Measurements from ENCODE around the gene LCN15.
"Not testable (repeated sequence)": the region's sequence is repeated elsewhere in the genome, so short reads cannot be mapped to it uniquely, and the experiment has no call there.

The LCN15 gene

DNA sequence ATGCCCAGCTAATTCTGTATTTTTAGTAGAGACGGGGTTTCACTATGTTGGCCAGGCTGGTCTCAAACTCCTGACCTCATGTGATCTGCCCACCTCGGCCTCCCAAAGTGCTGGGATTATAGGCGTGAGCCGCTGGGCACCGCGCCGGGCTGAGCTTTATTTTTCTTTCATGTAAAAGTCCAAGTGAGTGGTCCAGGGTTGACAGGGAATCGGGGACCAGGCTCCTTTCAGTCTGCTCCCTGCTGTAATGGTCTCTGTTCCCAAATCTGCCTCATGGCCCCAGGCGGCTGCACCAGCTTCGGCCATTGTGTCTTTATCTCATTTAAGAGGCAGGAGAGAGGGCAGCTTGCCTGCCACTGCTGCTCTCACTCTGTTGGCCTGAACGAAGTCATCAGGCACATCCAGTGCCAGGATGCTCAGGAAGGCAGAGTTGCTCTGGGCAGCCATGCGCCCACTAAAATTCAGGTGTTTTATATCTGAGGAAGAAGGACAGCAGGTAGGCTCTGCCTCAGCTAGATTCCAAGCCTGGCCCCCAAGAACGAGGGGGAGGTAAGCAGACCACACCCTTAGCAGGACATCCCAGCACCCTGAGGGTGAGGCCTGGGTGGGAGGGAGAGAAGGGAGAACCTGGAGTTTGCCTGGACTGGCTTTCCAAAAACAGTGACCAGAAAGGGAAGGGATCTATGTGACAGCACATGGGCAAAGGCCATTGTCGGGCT is 30.1 kb upstream of the LCN15 start:
- DNase-seq (ENCODE audit: low spot score) (no peak), FAIRE-seq (no peak)

- DNase-seq (ENCODE audit: low spot score) (no peak), FAIRE-seq (no peak)
Measured at GRCh38 chr9:136793086-136793946, 29.0 kb upstream of the LCN15 start.

DNA sequence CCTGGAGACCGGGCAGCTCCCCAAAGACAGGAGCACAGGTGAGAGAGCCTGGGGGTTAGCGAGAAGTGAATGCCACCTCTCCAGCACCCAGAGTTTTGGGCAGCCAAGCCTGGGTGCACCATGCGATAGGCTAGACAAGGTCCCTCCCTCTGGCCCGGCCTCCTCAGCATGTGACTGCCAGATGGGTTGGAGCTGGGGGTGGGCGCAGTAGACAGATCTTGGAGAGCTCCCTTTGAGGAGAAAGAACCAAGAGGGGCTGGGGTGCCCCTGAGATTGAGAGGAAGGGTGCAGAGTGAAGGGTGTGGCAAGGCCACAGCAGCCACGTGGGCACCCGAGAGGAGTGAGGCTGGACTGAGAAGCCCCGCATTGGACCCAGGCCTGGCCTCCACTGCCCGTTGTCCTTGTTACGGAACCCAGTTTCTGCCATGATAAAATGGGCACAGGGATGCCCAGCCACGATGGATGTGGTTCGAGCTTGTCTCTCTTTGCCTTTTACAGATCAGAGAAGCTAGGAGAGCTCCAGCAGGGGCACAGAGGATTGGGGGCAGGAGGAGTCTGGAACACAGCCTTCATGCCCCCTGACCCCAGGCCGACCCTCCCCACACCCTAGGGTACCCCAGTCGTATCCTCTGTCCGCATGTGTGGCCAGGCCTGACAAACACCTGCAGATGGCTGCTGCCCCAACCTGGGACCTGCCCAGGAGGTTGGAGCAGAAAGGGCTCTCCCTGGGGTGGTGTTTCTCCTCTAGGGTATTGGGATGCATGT is 28.2 kb upstream of the LCN15 start:
- no peak for DNase-seq (ENCODE audit: low spot score)
- no peak for FAIRE-seq

DNA sequence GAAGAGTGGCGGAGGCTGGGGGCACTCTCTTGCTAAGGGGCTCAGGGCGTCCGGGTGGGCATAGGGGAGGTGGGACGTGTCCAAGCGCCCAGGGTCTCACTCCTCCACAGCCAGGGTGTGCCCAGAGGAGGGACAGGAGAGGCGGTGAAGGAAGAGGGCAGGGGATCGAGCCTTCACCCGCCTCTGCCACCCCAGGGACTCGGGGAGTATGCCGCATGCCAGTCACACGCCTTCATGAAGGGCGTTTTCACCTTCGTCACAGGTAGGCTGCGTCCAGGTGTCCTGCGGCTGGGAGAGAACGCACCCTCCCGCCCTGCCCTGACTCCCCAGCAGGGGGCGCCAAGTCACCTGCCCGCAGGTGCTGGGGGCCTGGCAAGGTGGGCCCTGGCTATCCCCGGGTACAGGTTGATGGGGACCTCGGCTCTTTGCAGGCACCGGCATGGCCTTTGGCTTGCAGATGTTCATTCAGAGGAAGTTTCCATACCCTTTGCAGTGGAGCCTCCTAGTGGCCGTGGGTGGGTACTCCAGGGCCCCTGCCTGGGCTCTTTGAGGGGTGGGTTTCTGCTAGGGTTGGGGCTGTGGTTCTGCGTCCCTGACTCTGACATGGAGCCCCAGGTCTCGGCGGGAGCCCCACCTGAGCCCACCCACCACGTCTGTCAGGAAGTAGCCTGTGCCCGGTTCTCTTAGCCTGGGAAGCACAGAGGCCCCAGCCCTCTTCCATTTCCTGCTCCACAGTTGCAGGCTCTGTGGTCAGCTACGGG is 27.4 kb upstream of the LCN15 start:
- DNase-seq (ENCODE audit: low spot score) (peak; percentile 61), FAIRE-seq (no peak)

DNA sequence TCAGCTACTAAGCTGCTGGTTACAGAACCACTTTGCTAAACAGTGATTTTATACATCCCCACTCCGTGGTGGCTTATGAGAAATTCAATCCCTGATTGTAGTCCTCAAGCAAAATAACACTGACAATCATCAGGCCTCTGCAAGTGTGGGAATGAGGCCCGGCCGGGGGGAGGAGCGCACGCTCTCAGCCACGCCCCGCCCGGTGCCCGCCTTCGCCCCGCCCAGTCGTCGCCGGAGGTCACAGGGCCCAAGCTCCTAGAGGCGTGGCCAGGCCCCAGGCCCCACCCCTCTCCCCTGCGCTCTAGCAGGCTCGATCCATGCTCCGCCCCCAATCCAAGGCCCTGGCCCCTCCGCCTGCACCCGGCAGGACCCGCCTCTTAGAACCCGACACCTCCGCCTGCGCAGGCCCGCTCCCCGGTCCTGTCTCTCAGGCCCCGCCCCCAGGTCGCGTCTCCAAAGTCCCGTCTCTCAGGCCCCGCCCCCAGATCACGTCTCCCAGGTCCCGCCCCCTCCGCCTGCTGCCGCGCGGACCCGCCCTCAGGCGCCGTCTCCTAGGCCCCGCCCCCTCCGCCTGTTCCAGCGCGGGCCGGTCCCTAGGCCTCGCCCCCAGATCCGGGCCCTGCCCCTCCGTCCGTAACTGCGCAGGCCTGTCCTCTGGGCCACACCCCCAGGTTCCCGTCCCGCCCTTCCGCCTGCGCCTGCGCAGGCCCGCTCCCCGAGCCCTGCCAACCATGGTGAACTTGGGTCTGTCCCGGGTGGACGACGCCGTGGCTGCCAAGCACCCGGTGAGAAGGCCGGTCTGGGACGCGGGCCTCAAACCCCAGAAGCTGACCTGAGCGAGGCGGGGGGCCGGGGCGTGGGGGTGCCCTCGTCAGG is 26.6 kb upstream of the LCN15 start, which contains the start of gene TMEM141:
Gene TMEM141 (plus strand): TSS at position 705 of the 876 bp plus-strand sequence. CDS start 27 bp downstream, at position 732.
- DNase-seq (ENCODE audit: low spot score) (peak; percentile 98), FAIRE-seq (no peak)

DNA sequence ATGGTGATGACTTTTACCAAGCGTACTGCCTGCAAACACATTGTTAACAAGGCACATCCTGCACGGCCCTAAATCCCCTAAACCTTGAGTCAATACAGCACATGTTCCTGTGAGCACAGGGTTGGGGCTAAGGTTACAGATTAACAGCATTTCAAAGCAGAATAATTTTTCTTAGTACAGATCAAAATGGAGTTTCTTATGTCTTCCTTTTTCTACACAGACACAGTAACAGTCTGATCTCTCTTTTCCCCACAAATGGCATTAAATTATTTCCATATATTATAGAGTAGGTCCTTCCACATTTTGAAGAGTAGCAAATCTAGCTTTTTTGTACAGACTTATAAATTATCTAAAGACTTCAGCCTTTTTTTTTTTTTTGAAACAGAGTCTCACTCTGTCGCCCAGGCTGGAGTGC is 25.2 kb upstream of the LCN15 start:
- no peak for DNase-seq (ENCODE audit: low spot score)
- FAIRE-seq, result no peak

GRCh38 chr9:136788644-136789522 is 24.6 kb upstream of the LCN15 start:
- not testable (repeated sequence) for FAIRE-seq

DNA sequence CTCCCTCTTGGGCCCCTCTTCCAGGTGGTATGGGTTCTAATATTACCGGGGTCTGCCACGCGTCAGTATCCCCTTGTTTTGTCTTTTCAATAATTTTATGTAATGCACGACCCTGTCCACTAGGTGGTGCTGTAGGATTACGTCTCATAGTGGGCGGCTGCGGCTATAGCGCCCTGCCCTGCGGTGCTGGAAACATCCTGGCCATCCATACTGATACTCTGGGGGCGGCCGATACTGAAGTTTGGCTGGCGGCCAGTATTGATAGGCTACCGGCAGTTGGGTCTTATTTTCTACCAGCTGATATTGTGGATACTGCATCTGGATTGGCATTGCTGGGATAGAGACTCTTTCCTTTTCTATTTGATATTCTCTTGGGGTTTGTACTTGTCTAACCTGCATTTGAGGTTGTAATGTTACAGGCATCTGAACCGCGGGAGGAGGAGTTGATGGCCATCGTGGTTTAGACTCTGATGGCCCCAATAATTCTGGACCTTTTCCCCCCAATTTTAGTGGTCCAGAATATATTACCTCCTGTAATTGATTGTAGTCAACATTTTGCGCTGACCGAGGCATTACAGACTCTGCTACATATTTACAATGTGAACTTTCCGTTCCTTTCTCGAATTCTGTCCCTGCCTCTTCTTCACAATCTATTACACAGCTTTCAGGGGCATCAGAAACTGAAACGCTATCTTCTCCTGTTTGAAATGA is 23.5 kb upstream of the LCN15 start:
- DNase-seq (ENCODE audit: low spot score), result peak; percentile 65

More at GRCh38 chr9:136788644-136789522, 24.6 kb upstream of the LCN15 start:
- not testable (repeated sequence) for DNase-seq (ENCODE audit: low spot score)

GRCh38 chr9:136786983-136787382 is 22.7 kb upstream of the LCN15 start:
- FAIRE-seq; DNase-seq (ENCODE audit: low spot score): not testable (repeated sequence)

More for the DNA sequence above, 23.5 kb upstream of the LCN15 start:
- no peak for FAIRE-seq

DNA sequence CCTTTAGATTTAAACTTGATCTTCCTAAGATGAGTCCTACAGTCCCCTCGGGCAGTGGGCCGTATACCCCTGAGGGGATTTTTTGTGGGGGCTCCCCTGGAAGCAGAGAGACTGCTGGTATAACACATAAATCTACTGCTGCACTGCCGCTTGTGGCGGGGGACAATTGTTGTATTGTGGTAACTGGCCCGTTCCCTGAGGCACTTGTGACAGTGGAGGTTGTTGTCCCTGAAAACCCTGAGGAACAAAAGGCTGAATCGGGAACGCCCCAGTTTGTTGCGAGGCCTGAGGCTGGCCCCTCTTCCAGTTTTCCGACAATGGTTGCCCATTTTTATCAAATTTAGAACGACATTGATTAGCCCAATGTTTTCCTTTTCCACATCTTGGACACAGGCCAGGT is 22.1 kb upstream of the LCN15 start:
- DNase-seq (ENCODE audit: low spot score), result no peak
- no peak for FAIRE-seq

DNA sequence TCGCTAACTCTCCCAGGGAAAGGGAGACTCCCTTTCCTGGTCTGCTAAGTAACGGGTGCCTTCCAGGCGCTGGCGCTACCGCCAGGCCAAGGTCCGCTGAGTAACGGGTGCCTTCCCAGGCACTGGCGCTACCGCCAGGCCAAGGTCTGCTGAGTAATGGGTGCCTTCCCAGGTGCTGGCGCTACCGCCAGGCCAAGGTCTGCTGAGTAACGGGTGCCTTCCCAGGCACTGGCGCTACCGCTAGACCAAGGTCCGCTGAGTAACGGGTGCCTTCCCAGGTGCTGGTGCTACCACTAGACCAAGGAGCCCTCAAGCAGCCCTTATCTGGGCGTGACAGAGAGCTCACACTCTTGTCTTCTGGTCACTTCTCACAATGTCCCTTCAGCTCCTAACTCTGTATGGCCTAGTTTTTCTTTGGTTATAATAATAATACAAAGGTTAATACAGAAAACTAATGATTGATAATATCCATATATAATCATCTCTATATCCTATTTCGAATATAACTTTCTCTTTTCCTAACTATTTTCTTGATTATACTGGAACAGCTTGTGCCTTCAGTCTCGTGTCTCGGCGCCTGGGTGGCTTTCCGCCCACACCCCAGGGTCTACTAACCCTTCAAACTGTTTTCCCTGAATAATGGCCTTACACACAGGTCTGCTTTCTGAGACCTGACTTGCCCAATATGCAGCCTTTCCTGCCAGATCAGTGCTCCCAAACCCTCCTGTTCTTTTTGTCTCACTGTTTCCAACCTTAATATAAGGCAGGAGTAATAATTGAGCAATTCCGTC is 21.4 kb upstream of the LCN15 start:
- not testable (repeated sequence) for DNase-seq (ENCODE audit: low spot score); FAIRE-seq

DNA sequence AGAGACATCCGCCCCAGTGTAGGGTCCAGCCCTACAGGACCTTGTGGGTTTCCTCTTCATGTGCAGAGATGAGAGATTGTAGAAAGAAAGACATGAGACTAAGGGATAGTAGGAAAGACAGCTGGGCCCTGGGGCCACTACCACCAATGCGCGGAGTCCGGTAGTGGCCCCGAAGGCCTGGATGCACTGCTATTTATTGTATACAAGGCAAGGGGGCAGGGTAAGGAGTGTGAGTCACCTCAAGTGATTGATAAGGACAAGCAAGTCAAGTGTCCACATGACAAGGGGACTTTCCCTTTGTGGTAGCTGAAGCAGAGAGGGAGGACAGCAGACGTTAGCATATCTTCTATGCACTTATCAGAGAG is 20.7 kb upstream of the LCN15 start:
- FAIRE-seq (no peak), DNase-seq (ENCODE audit: low spot score) (no peak)

DNA sequence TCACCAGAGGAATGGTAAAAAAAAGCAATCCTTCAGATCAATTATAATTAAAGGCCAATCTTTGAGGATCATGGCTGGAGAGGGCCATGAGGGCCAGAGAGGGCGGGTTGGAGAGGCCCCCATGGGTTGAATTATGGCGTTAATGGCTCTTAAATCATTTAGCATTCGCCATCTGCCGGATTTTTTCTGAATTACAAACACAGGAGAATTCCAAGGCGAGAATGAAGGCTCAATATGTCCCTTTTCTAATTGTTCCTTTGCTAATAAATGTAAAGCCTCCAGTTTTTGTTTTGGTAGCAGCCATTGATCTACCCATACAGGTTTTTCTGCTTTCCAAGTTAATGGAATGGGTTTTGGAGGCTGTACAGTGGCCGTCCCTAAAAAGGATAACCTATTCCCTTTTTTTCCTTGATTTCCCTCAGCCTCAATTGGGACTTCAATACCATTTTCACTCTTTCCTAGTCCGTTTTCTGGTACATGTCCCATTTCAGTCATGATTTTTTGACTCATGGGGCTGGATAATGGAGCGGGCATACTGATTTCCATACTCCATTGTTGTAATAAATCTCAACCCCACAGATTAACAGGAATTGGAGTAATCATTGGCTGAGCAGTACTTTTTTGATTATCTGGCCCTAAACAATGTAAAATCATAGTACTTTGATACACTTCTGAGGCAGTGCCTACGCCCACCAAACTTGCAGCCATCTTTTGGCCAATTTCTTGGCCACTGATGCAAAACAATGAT is 20.1 kb upstream of the LCN15 start:
- DNase-seq (ENCODE audit: low spot score) (no peak), FAIRE-seq (no peak)

- DNase-seq (ENCODE audit: low spot score) (no peak), FAIRE-seq (no peak)
Measured at GRCh38 chr9:136782452-136782851, 18.1 kb upstream of the LCN15 start.

DNA sequence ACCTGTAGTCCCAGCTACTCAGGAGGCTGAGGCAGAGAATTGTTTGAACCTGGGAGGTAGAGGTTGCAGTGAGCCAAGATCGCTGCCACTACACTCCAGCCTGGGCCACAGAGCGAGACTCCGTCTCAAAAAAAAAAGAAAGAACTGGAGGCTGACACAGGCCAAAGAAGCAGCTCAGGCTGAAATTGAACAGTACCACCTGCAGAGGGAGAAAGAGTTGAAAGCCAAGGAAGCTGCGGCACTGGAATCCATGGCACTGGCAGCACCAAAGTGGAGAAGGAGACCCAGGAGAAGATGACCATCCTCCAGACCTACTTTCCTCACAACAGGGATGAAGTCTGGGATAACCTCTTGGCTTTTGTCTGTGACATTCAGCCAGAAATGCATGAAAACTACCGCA is 15.5 kb upstream of the LCN15 start:
- DNase-seq (ENCODE audit: low spot score) (no peak), FAIRE-seq (no peak)

DNA sequence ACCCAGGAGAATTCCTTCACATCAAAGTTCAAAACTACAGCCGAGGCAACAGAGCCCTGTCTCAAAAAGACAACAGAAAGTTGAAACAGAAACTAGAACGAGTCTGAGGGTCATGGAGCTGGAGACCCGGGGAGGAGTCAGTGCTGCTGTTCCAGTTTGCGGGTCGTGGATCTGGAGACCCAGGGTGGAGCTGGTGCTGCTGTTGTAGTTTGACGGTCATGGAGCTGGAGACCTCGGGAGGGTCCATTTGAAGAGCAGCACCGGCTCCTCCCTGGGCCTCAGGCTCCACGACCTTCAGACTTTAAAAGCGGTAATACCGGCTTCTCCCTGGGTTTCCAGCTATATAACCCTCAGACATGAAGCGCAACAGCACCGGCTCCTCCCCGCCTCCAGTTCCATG is 13.0 kb upstream of the LCN15 start:
- FAIRE-seq, result no peak
- DNase-seq (ENCODE audit: low spot score), result no peak

DNA sequence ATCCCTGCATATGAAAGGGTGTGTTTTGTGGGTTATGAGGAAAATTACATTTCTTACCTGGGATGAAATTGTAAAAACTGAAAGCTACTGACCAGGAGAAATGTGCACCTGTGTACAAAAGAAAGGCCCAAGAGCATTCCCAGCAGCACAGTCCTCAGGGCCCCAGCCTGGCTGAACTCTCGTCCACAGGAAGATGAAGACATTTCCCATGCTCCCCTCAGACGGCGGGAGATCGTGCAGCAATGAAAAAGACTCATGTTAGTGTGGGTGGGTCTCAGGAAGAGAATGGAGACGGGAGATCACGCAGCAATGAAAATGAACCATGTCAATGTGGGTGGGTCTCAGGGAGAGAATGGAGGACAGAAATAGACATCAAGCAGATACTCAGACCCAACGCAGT is 12.6 kb upstream of the LCN15 start:
- DNase-seq (ENCODE audit: low spot score), result no peak
- FAIRE-seq, result no peak
